HG02970 (cell line): ENCODE data around the gene FNDC1.
"Not testable (repeated sequence)": the region's sequence is repeated elsewhere in the genome, so short reads cannot be mapped to it uniquely, and the experiment has no call there.

Experiments
- ATAC-seq: cut with Tn5 transposase; IDR thresholded peaks from one replicate; pipeline ENCODE4 v1.9.1; 2021; ENCODE audit warnings: mild to moderate bottlenecking, moderate library complexity, moderate number of reproducible peaks; ENCODE audit not compliant: unreplicated experiment, low FRiP score

FNDC1 gene

DNA sequence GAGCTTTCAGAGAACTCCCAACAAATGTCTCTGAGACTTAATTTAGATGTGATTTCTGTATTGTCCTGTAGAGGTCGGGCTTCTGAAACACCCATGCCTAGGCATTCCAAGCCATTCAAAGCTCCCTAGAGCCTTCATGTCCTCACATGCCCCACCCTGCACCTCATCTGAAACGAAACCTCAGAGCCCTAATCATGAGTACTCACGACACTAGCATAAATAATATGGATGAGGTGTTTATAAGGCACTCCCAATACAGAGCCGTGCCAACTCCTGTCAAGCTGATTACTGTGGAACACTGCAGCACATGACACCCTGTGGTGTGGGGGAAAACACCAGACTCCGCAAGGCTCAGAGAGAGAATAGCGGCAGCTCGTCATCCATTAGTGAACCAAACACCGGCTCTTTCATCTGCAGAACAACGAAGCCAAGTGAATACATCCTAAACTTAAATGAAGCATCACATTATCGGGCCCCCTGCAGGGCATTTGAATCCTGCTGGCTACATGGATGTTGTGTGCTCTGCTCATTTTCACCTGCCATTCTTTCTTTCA is 83.8 kb downstream of the FNDC1 start:
- no peak for ATAC-seq

DNA sequence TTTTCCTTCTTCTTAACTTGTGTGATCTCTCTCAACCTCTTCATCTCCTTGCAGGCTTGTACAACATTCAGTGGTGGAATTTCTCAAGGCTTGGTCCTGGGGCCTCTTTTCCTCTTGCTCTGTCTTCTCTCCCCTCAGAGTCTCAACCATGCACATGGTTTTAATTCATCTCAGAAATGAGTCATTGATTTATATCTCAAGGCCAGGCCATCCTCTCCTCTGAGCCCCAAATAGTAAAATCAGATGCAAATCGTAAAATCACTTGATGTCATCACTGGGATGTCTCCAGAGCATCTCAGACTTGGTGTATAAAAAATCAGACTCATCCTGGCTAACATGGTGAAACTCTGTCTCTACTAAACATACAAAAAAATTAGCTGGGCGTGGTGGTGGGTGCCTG is 85.0 kb downstream of the FNDC1 start:
- no peak for ATAC-seq

DNA sequence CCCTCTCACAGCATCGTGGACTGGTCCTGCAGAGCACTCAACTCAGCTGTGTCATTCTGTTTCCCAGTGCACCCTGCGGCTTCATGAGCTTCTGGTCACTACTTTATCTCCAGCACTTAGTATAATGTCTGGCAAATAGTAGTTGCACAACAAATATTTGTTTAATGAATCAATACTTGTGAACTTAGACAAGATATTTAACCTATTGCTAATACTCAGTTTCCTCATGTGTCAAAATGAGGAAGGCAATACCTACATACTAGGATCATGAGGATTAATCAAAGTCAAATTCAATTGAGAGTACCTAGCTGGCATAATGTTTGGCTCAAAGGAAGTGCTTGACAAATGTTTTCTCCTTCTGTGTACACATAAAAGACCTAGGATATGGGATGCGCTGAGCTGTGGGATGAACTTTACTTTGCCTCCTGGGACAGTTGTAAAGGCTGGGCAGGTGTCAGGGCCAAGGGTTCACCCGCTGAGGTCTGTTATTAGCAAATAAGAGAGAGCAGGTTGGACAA is 86.3 kb downstream of the FNDC1 start:
- no peak for ATAC-seq

DNA sequence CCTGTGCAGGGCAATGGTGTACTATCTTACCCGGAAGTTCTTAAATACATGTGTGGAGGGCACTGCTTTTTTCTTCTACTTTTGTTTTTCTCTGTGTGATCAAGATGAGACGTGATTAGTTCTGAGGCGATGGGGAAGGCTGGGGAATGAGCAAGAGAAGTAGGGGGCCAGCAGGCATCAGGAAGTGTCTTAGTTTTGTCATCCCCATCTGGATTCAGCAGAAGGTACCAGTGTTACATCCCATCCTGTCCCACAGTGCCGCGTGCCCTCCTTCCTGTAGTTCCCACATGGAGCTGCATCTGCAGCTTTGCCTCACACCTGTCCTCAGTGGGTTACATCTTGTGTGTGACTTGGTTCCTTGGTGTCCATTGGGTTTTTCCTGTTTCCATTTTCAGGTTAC is 86.9 kb downstream of the FNDC1 start:
- ATAC-seq = no peak

DNA sequence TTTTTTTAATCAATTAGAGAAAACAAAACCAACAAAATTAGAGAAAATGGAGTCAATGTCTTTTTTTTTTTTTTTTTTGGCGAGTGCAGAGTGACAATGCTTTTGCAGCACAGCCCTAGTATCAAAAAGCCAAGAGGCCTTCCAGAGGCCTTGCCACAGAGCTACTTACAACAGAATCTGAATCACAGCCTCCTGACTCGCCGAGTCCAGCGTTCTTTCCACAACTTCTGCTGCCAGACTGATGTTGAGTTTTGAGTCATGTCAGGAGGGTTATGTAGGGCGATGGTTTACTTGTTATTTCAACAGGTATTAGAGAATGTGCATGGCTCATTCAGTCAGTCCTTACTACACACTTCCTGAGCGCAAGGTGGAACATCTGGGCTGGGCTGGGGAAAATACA is 88.6 kb downstream of the FNDC1 start:
- ATAC-seq = no peak

DNA sequence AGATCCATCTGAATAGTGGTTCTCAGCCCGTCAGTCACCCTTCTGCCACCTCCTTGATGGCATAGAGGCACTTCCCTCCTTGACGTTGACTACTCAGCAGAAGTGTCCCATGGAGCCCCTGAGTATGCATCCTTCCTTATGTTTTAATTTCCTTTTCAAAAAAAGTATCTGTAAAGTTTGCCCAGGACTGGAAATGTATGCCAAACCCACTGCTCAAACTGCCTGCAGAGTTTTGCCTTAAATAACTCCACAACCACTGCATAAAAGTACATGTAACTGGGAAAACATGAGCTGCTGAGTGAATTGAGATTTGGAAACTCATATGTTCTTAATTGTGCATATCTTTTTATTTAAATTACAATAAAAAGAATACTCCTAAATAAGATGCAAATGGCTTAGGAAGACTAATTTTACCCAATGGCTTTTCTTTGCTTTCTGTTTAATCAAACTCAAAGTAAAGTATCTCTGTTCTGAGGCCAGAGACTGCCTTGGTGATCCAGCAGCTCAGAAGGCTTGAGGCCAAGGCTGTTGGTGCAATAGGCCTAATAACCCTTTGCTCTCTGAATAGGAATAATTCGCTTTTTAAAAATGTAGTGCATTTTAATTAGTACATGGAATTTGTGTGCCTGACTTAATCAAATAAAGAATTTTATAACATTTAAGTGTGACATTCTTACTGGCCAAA is 90.4 kb downstream of the FNDC1 start:
- ATAC-seq = no peak

DNA sequence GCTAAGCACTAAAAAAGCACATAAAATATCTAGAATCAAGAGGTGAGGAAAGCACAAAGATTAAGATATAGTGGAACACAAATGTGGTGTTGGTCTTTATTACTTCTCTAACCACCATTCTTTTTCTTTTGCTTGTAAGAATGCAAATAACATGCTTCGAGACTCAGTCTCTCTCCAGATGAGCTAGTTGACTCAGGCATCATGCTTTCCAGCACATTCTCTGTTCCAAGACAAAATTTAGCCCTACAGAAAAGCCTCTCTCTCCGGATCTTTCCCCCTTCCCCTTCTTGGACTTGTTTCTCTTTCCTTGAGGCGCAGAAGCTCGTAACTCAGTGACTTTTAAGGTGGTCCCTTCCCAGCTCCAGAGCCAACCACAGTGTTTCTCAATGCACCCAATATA is 91.0 kb downstream of the FNDC1 start:
- no peak for ATAC-seq

DNA sequence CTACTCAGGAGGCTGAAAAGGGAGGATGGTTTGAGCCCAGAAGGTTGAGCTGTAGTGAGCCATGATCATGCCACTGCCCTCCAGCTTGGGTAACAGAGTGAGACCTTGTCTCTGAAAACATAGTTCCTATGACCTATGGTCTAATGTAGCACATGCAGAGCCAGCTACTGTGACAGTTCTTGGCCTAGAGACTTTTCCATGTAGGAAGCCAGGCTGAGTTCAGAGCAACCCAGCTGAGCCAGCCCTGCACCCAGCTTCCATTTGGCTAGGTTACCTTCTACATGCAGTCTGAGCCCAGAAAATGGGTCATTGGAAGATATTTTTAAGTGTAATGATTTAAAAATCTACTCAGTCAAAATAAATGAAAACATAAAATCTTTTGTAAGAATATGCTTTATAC is 92.8 kb downstream of the FNDC1 start:
- ATAC-seq = no peak

DNA sequence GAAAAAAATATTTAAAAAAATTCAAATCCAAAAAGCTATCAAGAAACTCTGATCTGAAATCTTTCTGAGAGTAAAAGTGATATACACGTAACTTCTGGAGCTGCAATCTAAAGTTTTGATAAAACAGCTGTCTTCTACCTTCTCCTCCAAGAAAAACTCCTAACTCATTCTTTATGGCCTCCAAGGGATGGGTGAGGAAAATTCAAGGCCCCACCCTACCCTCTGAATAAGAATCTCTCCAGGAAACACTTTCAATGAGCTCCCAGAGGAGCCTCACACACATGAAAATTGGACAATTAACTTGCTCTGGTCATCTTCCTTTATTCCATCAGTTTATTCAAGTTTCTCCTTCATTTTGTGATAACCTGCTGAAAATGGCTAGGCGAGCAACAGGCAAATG is 93.4 kb downstream of the FNDC1 start:
- no peak for ATAC-seq

DNA sequence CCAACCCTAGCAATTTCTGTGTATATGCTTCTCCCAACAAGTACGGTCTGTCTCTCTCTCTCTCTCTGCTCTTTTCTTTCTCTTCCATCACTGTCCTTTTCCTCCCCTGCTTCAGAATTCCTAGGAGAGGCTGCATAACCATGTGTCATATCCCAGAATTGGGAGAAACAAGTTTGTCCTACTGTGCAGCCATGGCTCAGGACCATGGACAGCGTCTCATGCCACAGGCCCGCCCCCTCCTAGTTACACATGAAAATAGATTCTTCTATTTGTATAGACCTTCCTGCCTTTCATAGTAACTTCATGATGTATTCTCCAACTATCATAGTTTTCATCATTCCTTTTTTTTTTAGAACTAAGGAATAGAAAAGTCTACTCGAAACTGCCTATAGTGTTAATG is 98.0 kb downstream of the FNDC1 start:
- no peak for ATAC-seq

DNA sequence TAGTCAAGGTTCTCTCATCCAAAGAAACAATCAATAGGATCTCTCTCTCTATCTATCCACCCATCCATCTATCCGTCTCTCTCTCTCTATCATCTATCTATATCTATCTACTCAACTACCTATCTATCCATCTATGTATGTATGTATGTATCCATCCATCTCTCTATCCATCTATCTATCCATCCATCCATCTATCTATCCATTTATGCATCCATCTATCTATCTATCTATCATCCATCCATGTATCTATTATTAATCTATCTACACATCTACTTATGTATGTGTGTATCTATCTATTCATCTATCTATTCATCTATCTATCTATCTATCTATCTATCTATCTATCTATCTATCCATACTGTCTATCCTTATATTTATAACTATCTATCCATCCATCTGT is 99.3 kb downstream of the FNDC1 start:
- ATAC-seq = no peak

DNA sequence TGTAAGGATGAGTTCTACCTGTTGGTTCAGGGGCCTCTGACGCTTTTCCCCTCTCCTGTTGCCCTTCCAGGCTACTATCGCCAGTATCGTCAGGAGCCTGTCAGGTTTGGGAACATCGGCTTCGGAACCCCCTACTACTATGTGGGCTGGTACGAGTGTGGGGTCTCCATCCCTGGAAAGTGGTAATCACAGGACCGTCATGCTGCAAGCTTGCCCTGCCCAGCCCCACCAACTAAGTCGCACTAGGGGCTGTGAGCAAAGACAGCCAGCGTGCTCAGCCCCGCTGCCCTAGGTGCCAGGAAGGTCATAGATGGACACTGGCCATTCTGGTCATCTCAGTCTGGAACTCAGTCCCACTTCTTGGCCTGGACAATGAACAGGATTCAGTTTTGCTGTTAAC is 102.1 kb downstream of the FNDC1 start:
- ATAC-seq = no peak

DNA sequence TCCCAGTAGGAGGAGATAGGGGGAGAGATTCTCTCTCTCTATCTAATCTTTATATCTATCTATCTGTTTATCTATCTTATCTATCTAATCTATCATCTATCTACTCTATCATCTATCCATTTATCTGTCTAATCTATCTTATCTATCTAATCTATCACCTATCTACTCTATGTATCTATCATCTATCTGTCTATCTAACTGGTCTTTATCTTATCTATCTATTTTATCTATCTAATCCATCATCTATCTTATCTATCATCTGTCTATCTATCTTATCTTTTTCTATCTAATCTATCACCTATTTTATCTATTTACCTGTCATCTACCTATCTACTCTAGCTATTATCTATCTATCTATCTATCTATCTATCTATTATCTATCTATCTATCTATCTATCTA is 109.4 kb downstream of the FNDC1 start:
- ATAC-seq = no peak

DNA sequence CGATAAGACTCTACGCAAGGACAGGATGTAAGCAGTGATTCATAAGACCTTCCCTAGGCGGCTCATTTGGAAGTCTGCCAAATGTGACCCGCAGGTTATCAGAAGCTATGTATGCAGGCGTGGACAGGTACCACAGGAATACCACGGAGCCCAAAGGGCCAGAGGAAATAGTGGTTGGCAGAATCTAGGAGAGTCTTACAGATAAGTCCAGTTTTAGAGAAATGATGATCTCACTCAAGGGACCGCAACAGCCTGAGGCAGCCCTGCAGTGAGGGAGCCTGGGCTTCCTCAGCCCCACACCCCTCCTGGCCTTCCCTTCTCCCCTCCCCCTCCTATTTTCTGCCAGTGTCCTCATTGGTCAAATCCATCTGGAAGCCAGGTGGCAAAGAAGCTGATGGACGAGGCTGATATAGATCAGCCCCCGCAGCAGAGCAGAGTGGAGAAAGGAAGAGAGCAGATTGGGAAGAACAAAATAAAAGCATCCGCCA is 110.6 kb downstream of the FNDC1 start:
- ATAC-seq = no peak

DNA sequence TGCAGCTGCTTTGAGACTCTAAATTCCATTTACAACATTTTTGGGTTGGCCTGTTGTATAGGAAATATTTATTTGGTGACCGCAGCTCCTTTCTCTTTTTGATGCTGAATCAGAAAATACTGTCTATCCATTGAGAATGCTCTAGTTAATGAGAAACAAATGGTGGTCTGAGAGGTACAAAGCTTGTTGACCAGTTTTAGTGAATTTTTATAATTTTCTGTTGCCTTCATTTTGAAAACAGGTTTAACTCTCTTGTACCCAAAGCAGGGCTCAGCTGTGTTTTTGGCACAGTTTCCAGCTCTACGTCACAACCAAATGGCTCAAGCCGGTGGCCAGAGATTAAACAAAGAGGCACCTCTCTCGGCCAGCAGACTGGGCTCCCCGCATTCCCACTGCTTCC is 113.2 kb downstream of the FNDC1 start:
- ATAC-seq = no peak

DNA sequence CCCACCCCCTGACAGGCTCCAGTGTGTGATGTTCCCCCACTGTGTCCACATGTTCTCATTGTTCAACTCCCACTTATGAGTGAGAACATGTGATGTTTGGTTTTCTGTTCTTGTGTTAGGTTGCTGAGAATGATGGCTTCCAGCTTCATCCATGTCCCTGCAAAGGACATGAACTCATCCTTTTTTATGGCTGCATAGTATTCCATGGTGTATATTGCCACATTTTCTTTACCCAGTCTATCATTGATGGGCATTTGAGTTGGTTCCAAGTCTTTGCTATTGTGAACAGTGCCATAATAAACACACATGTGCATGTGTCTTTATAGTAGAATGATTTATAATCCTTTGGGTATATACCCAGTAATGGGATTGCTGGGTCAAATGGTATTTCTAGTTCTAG is 115.5 kb downstream of the FNDC1 start:
- not testable (repeated sequence) for ATAC-seq

DNA sequence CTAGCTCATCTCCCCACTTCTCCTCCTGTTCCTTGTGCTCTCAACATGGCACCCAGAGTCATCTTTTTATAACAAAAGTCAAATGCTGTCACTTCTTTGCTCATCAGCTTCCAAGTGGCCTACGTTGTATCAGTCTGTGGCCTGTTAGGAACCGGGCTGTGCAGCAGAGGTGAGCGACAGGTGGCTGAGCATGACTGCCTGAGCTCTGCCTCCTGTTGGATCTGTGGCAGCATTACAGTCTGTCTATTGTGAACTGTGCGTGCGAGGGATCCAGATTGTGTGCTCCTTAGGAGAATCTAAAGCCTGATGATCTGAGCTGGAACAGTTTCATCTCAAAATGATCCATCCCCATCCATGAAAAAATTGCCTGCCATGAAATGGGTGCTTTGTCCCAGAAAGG is 129.6 kb downstream of the FNDC1 start:
- ATAC-seq = no peak

DNA sequence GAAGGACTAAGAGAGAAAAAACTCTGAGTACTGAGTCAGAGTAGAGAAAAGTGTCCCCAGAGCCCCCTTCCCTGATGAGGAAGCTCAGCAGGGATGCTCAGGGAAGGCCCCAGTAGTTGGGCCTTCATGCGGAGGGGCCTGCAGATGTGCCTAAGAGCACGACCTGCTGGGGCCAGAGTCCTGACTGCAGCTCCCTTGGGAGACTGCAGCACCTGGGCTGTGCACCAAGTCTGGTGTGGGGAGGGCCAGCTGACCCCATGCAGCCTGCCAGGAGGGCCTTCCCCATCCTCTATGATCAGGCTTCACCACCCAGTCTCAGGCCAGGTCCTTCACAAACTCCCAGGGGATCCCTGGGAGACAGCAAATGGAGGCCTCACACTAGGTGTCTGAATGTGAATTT is 130.4 kb downstream of the FNDC1 start:
- ATAC-seq = no peak

DNA sequence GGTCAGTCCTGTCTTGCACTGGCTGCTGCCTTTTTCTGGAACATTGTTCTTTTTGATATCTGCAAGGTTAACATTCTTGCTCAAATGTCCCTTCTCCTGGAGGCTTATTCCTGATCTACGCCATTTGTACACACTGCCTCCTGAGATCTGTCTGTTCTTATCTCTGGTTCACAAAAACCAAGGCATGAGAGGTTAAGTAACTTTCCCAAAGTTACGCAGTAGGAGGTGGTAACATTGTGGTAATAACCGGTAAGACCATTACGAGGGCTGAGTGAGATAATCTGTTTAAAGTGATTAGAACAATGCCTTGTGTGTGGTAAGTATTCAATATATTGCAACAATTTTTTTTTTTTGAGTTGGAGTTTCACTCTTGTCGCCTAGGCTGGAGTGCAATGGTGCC is 132.1 kb downstream of the FNDC1 start:
- ATAC-seq = no peak

DNA sequence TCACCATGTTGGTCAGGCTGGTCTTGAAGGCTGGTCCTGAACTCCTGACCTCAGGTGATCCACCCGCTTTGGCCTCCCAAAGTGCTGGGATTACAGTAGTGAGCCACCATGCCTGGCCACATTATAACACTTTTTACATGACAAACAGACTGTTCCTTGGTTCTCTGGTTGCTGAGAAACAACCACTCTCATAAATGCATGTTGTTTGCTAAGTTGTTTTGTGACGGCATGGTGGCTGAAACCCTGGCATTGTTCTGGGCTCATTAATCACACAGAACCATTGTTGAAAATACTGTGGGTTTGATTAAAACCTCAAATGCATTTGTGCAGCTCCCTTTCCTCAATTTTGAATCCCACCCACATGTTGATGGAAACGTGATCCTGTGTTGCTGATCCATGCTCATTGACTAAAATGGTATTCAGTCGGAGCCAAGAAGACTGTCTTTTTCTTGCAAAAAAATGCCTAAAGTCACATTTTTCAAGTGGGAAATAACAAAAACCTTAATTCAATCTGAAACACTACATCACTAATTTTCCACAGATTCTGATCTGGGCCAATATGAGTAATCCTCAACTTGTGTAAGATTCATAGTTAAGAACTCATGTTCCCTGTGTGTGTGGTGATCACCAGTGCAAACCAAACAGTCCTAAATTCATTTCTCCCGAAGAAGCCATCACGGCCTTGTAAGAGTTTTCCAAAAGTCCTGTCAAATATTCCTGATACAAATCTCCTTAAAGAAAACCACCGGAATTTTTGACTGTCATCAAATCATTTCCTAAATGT is 132.8 kb downstream of the FNDC1 start:
- ATAC-seq = no peak

DNA sequence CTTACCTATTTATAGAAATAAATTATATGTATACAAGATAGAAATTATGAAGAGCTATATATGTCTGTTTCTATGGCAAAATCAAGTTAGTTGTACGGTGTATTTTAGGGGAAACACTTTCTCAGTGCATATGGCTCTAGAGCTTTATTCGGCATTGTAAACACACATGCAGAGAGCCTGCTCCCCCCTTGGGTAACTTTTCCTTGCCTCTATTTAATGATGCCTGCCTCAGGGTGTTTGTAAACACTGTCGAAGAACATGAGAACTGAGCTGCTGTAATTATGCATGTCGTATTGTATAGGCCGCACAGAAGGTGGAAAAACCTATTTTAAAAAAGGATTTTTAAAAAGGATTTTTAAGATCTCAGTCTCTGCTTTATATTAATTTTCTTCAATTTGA is 133.4 kb downstream of the FNDC1 start:
- ATAC-seq = no peak

DNA sequence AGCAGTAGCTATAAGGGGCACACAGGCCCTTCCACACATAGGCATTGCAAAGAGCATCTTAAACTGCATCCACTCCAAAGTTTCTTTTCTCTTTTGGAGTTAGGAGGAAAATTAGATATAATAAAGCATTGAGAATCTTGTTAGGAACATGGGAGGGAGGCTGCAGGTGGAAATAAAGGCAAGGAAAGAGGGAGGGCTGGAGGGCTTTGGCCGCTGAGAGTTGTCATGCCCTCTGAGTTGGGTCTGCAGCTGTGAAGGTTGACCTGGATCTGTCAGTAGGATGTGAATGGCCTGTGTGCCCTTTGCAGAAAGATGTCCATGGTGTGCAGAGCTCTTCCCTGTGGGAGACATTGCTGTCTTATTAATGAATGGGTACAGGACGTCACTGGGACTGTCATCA is 134.0 kb downstream of the FNDC1 start:
- no peak for ATAC-seq
